HEK293 (cell line): ENCODE results near the gene SLC15A4.

Source experiments
- CTCF ChIA-PET: fragments of 350-600 bp; formaldehyde crosslinking; extraction: SDS; loops from one replicate; lab custom pipeline; 2021; ENCODE audit warnings: antibody characterized with exemption; lab: Yijun Ruan, JAX
- POLR2A ChIA-PET: fragments of 300-600 bp; formaldehyde crosslinking; extraction: SDS; loops from one replicate; lab custom pipeline; 2020; ENCODE audit warnings: antibody characterized with exemption, inconsistent platforms; lab: Yijun Ruan, JAX
- H3K27ac ChIP-seq: fragments of 200-500 bp; sonication (Bioruptor generic); 2 replicates; pipeline ENCODE4 v1.5.1; 2014; ENCODE audit warnings: low read depth, low read length, control low read depth, inconsistent platforms; ENCODE audit errors: extremely low read depth
- H3K36me3 ChIP-seq, 2 experiments: fragments of 200-500 bp in 1 of 2; sonication (Bioruptor generic) in 1 of 2; 1 replicate in 1 of 2; 2 replicates in 1 of 2; pipeline ENCODE4 v1.5.1; 2014 to 2017; ENCODE audit warnings: inconsistent platforms in 2 of 2, low read length in 2 of 2; ENCODE audit not compliant: control insufficient read depth in 2 of 2, insufficient read depth in 1 of 2
- H3K4me1 ChIP-seq: fragments of 200-500 bp; sonication (Bioruptor generic); 2 replicates; pipeline ENCODE4 v1.5.1; 2014; ENCODE audit warnings: mild to moderate bottlenecking, low read length, inconsistent platforms; ENCODE audit not compliant: control insufficient read depth, insufficient read depth
- H3K4me3 ChIP-seq: 2 replicates; pipeline ENCODE4 v1.5.1; 2011; ENCODE audit warnings: low read depth, mild to moderate bottlenecking, control low read depth, low read length, moderate library complexity
- H3K9me3 ChIP-seq: fragments of 200-500 bp; sonication (Bioruptor generic); 2 replicates; pipeline ENCODE4 v1.5.1; 2014; ENCODE audit warnings: low read depth, low read length, inconsistent platforms; ENCODE audit not compliant: control insufficient read depth, insufficient read depth
- CTCF ChIP-seq: fragments of 450-650 bp; formaldehyde crosslinking; IDR thresholded peaks from 2 replicates; pipeline ENCODE4 v1.5.1; 2016; ENCODE audit warnings: missing biosample characterization, missing genetic modification characterization
- IKZF3 ChIP-seq: fragments of 450-650 bp; IDR thresholded peaks from 2 replicates; pipeline ENCODE4 v1.5.0; 2018; ENCODE audit warnings: missing biosample characterization, mild to moderate bottlenecking, missing genetic modification characterization, moderate library complexity
- PRDM1 ChIP-seq: fragments of 450-650 bp; formaldehyde crosslinking; IDR thresholded peaks from 2 replicates; pipeline ENCODE4; 2016; ENCODE audit warnings: missing biosample characterization, missing genetic modification characterization
- PRDM10 ChIP-seq: fragments of 450-650 bp; formaldehyde crosslinking; IDR thresholded peaks from 2 replicates; pipeline ENCODE4 v1.5.1; 2016; ENCODE audit warnings: missing biosample characterization, missing genetic modification characterization
- SP3 ChIP-seq: fragments of 450-650 bp; formaldehyde crosslinking; IDR thresholded peaks from 2 replicates; pipeline ENCODE4 v1.5.1; 2016; ENCODE audit warnings: missing biosample characterization, missing genetic modification characterization
- ZBTB21 ChIP-seq: fragments of 450-650 bp; formaldehyde crosslinking; IDR thresholded peaks from 2 replicates; pipeline ENCODE4 v1.5.1; 2017; ENCODE audit warnings: missing biosample characterization, missing genetic modification characterization
- ZIC2 ChIP-seq: fragments of 450-650 bp; formaldehyde crosslinking; IDR thresholded peaks from 2 replicates; pipeline ENCODE4 v1.5.1; 2016; ENCODE audit warnings: missing biosample characterization, missing genetic modification characterization
- ZNF292 ChIP-seq: fragments of 450-650 bp; formaldehyde crosslinking; IDR thresholded peaks from 2 replicates; pipeline ENCODE4 v1.5.1; 2016; ENCODE audit warnings: low read depth, missing biosample characterization, missing genetic modification characterization, borderline replicate concordance
- ZNF391 ChIP-seq: fragments of 450-650 bp; formaldehyde crosslinking; IDR thresholded peaks from 2 replicates; pipeline ENCODE4 v1.5.1; 2016; ENCODE audit warnings: low read depth, missing biosample characterization, missing genetic modification characterization, borderline replicate concordance
- ZNF544 ChIP-seq: fragments of 450-650 bp; formaldehyde crosslinking; IDR thresholded peaks from 2 replicates; pipeline ENCODE4 v1.5.0; 2017; ENCODE audit warnings: missing biosample characterization, missing genetic modification characterization
- ZNF596 ChIP-seq: fragments of 450-650 bp; IDR thresholded peaks from 2 replicates; pipeline ENCODE4 v1.5.0; 2018; ENCODE audit warnings: missing biosample characterization, mild to moderate bottlenecking, missing genetic modification characterization, moderate library complexity
- ZNF621 ChIP-seq: fragments of 450-650 bp; formaldehyde crosslinking; IDR thresholded peaks from 2 replicates; pipeline ENCODE4 v1.5.1; 2017; ENCODE audit warnings: missing biosample characterization, missing genetic modification characterization
- ZNF626 ChIP-seq: fragments of 450-650 bp; sonication (Bioruptor Pico); formaldehyde crosslinking; IDR thresholded peaks from 2 replicates; pipeline ENCODE4 v1.5.1; 2018; ENCODE audit warnings: missing biosample characterization, missing genetic modification characterization, inconsistent platforms
- ZNF777 ChIP-seq: fragments of 450-650 bp; formaldehyde crosslinking; IDR thresholded peaks from 2 replicates; pipeline ENCODE4 v1.5.1; 2017; ENCODE audit warnings: missing biosample characterization, missing genetic modification characterization, borderline replicate concordance

Gene SLC15A4

GRCh38 chr12:128761379-128761790, 62.4 kb downstream of the SLC15A4 start:
- no peaks in the 10 kb centered on the region for H3K9me3 ChIP-seq
- H3K27ac ChIP-seq = no peak overlapping the region
- CTCF ChIA-PET = interaction anchor here (0.6 kb wide), 1 partner anchor 951 kb away, joined by 4 read pairs; no protein-coding TSS in a partner anchor
- H3K4me1 ChIP-seq = no peaks in the 10 kb centered on the region
- POLR2A ChIA-PET = no interaction called here
- H3K4me3 ChIP-seq = no peak overlapping the region
- TF ChIP-seq PRDM10 = peak; percentile 92
- TF ChIP-seq ZNF391 = no peak
- H3K36me3 ChIP-seq = no peaks in the 10 kb centered on the region

GRCh38 chr12:128755566-128755965, 68.2 kb downstream of the SLC15A4 start:
- TF ChIP-seq PRDM10 (no peak), ZNF292 (tag by site-specific recombination) (no peak), IKZF3 (tag by site-specific recombination) (no peak), ZNF777 (tag by site-specific recombination) (no peak), ZIC2 (tag by site-specific recombination) (no peak), ZNF621 (tag by site-specific recombination) (no peak), ZNF544 (tag by site-specific recombination) (no peak), ZBTB21 (tag by site-specific recombination) (no peak), CTCF (tag by site-specific recombination) (no peak), SP3 (tag by site-specific recombination) (no peak), PRDM1 (no peak), ZNF391 (no peak), ZNF626 (tag by site-specific recombination) (no peak), ZNF596 (tag by site-specific recombination) (no peak)
- TF ChIP-seq, all 188 proteins: peak for 0
- Histone ChIP-seq H3K9me3 (no peaks in the 10 kb centered on the region), H3K4me3 (no peak overlapping the region), H3K27ac (no peak overlapping the region), H3K4me1 (no peaks in the 10 kb centered on the region), H3K36me3 (no peaks in the 10 kb centered on the region)
- ChIA-PET CTCF (no interaction called here), POLR2A (no interaction called here)
